ENCODE results near the gene SPATA46.

Gene SPATA46

GRCh38 chr1:162349635-162350330 lies 26.9 kb downstream of the SPATA46 start:
- in situ Hi-C loops (cut with MboI; ENCODE audit: low sequenced_read_pairs, unreplicated experiment), result no loop called here
- TF ChIP-seq CTCF (IDR thresholded peaks at IDR 0.05; ENCODE audit: borderline replicate concordance, control extremely low read depth, extremely low read depth, insufficient read depth, missing control alignments), result no peak
- DNase-seq (ENCODE audit: low spot score), result no peak

- no peak for DNase-seq (ENCODE audit: low spot score)
- TF ChIP-seq CTCF (IDR thresholded peaks at IDR 0.05; ENCODE audit: borderline replicate concordance, control extremely low read depth, extremely low read depth, insufficient read depth, missing control alignments), result no peak
- in situ Hi-C loops (cut with MboI; ENCODE audit: low sequenced_read_pairs, unreplicated experiment), result no loop called here
Observed at GRCh38 chr1:162347281-162347680, 29.4 kb downstream of the SPATA46 start.

GRCh38 chr1:162343470-162343869 lies 33.2 kb downstream of the SPATA46 start:
- in situ Hi-C loops (cut with MboI; ENCODE audit: low sequenced_read_pairs, unreplicated experiment), result no loop called here
- DNase-seq (ENCODE audit: low spot score), result no peak
- TF ChIP-seq CTCF (IDR thresholded peaks at IDR 0.05; ENCODE audit: borderline replicate concordance, control extremely low read depth, extremely low read depth, insufficient read depth, missing control alignments), result no peak

GRCh38 chr1:162342452-162342983 lies 34.1 kb downstream of the SPATA46 start:
- no peak for DNase-seq (ENCODE audit: low spot score)
- TF ChIP-seq CTCF (IDR thresholded peaks at IDR 0.05; ENCODE audit: borderline replicate concordance, control extremely low read depth, extremely low read depth, insufficient read depth, missing control alignments), result no peak
- in situ Hi-C loops (cut with MboI; ENCODE audit: low sequenced_read_pairs, unreplicated experiment), result no loop called here

- in situ Hi-C loops (cut with MboI; ENCODE audit: low sequenced_read_pairs, unreplicated experiment), result no loop called here
- no peak for TF ChIP-seq CTCF (IDR thresholded peaks at IDR 0.05; ENCODE audit: borderline replicate concordance, control extremely low read depth, extremely low read depth, insufficient read depth, missing control alignments)
- DNase-seq (ENCODE audit: low spot score), result no peak
Observed at GRCh38 chr1:162336621-162337285, 39.9 kb downstream of the SPATA46 start.

GRCh38 chr1:162335126-162335525 lies 41.5 kb downstream of the SPATA46 start:
- no peak for DNase-seq (ENCODE audit: low spot score)
- in situ Hi-C loops (cut with MboI; ENCODE audit: low sequenced_read_pairs, unreplicated experiment), result no loop called here
- no peak for TF ChIP-seq CTCF (IDR thresholded peaks at IDR 0.05; ENCODE audit: borderline replicate concordance, control extremely low read depth, extremely low read depth, insufficient read depth, missing control alignments)
